B cell (primary cell): ENCODE results near the gene HOXA4. TPM values are rescaled to one million over a fixed set of nuclear protein-coding genes. Genes with fewer than 3 reads are reported as not detected.

Experiments
- ATAC-seq: fragments of 200-7000 bp; cut with Tn5 transposase; one replicate; pipeline ENCODE4 v1.10.0; 2021; ENCODE audit warnings: low read depth, mild to moderate bottlenecking, moderate number of reproducible peaks, moderate library complexity
- CTCF ChIA-PET: fragments of 350-600 bp; sonication (Branson Sonifier 250); formaldehyde crosslinking; loops from one replicate; lab custom pipeline; 2021; ENCODE audit warnings: antibody characterized with exemption, inconsistent platforms; lab: Charles Lee
- POLR2A ChIA-PET: fragments of 350-600 bp; sonication (Branson Sonifier 250); formaldehyde crosslinking; loops from one replicate; lab custom pipeline; 2021; ENCODE audit warnings: antibody characterized with exemption; lab: Charles Lee
- DNase-seq: peaks from one replicate; pipeline ENCODE4 v3.0.0; 2013
- H2AFZ ChIP-seq: 2 replicates; pipeline ENCODE4 v1.6.1; 2012; ENCODE audit warnings: mild to moderate bottlenecking, low read depth, low read length; ENCODE audit not compliant: insufficient read depth, poor library complexity, severe bottlenecking
- H3K27ac ChIP-seq, 2 donors: 1 replicate in 1 of 2; 2 replicates in 1 of 2; pipeline ENCODE4 v1.5.1; 2012 to 2013; ENCODE audit warnings: low read length in 2 of 2, mild to moderate bottlenecking in 2 of 2, moderate library complexity in 1 of 2
- H3K27me3 ChIP-seq, 4 experiments: fragments of 200-600 bp in 1 of 4; sonication (generic) in 1 of 4; replicated peaks in 1 of 4; 1 replicate in 2 of 4; 2 replicates in 2 of 4; pipeline versions ENCODE4 v1.6.1 to v1.7.0; 2013 to 2016; ENCODE audit warnings: low read length in 3 of 4, mild to moderate bottlenecking in 2 of 4, mixed read lengths in 1 of 4, moderate library complexity in 1 of 4; ENCODE audit not compliant: insufficient read depth in 4 of 4, control insufficient read depth in 3 of 4; ENCODE audit errors: control extremely low read depth in 1 of 4
- H3K36me3 ChIP-seq, 2 experiments: replicated peaks in 1 of 2; 1 replicate in 1 of 2; 2 replicates in 1 of 2; pipeline versions ENCODE4 v1.6.1 to v1.7.1; 2013; ENCODE audit warnings: low read length in 1 of 2; ENCODE audit not compliant: insufficient read depth in 2 of 2, control insufficient read depth in 1 of 2; ENCODE audit errors: control extremely low read depth in 1 of 2, extremely low read depth in 1 of 2
- H3K4me1 ChIP-seq, 2 donors: fragments of 200-600 bp in 1 of 2; sonication (generic) in 1 of 2; 1 replicate in 1 of 2; 2 replicates in 1 of 2; pipeline versions ENCODE4 v1.5.1 to v1.6.1; 2013 to 2017; ENCODE audit warnings: low read length in 2 of 2; ENCODE audit not compliant: control insufficient read depth in 2 of 2, insufficient read depth in 2 of 2
- H3K4me2 ChIP-seq: replicated peaks from 2 replicates; pipeline ENCODE3; 2012; ENCODE audit warnings: mild to moderate bottlenecking, low read depth, low read length; ENCODE audit not compliant: poor library complexity, severe bottlenecking
- H3K4me3 ChIP-seq, 5 experiments: fragments of 200-600 bp in 1 of 5; sonication (generic) in 1 of 5; 1 replicate in 3 of 5; 2 replicates in 2 of 5; pipeline versions ENCODE4 v1.5.1 to v1.7.0; 2011 to 2016; ENCODE audit warnings: low read length in 4 of 5, mild to moderate bottlenecking in 4 of 5, low read depth in 2 of 5, control low read depth in 1 of 5, moderate library complexity in 1 of 5; ENCODE audit not compliant: insufficient read depth in 1 of 5; ENCODE audit errors: control extremely low read depth in 1 of 5, extremely low read depth in 1 of 5
- H3K79me2 ChIP-seq: fragments of 200-600 bp; sonication (generic); one replicate; pipeline ENCODE4 v1.6.0; 2016; ENCODE audit warnings: low read length; ENCODE audit not compliant: control insufficient read depth, insufficient read depth
- H3K9ac ChIP-seq: fragments of 200-600 bp; sonication (generic); 2 replicates; pipeline ENCODE4 v1.6.1; 2017; ENCODE audit warnings: mild to moderate bottlenecking, low read length, moderate library complexity
- H3K9me3 ChIP-seq, 3 donors: one replicate each; pipeline versions ENCODE4 v1.6.1 to v1.7.1; 2013; ENCODE audit warnings: low read length in 2 of 3; ENCODE audit not compliant: control insufficient read depth in 2 of 3, insufficient read depth in 1 of 3; ENCODE audit errors: control extremely low read depth in 1 of 3
- H4K20me1 ChIP-seq: 2 replicates; pipeline ENCODE4 v1.6.0; 2012; ENCODE audit warnings: mild to moderate bottlenecking, low read length; ENCODE audit not compliant: insufficient read depth, control insufficient read depth, poor library complexity, severe bottlenecking
- H3K27ac Mint-ChIP-seq: one replicate; pipeline ENCODE4 v1.8.0; 2021; ENCODE audit warnings: mixed read lengths
- H3K27me3 Mint-ChIP-seq: one replicate; pipeline ENCODE4 v1.8.0; 2021; ENCODE audit warnings: mixed read lengths
- H3K4me1 Mint-ChIP-seq: one replicate; pipeline ENCODE4 v1.8.0; 2021; ENCODE audit warnings: mixed read lengths
- H3K4me3 Mint-ChIP-seq: one replicate; pipeline ENCODE4 v1.8.0; 2021; ENCODE audit warnings: mixed read lengths
- H3K9me3 Mint-ChIP-seq: one replicate; pipeline ENCODE4 v1.8.0; 2022; ENCODE audit warnings: mixed read lengths; ENCODE audit not compliant: insufficient read depth
- CTCF ChIP-seq: fragments of 200-600 bp; IDR thresholded peaks from one replicate; pipeline ENCODE4 v1.8.0; 2022; ENCODE audit warnings: antibody characterized with exemption, mild to moderate bottlenecking
- EZH2 ChIP-seq: IDR thresholded peaks from 2 replicates; pipeline ENCODE4 v1.6.1; 2012; ENCODE audit warnings: borderline replicate concordance, low read depth, mild to moderate bottlenecking, moderate library complexity, low read length; ENCODE audit not compliant: insufficient read depth, poor library complexity, severe bottlenecking
- whole genome bisulfite sequencing: methylation state at CpG from one replicate; pipeline ENCODE4 v1.1.5; 2013; ENCODE audit warnings: missing lambda C conversion rate; ENCODE audit not compliant: insufficient coverage; 5-methylcytosine and 5-hydroxymethylcytosine counted together
- intact Hi-C: fragments of 100-400 bp; cut with micrococcal nuclease; formaldehyde crosslinking; loops from one replicate; pipeline ENCODE4 v1.10.0; 2022
- polyA plus RNA-seq: library from polyadenylated mRNA; depleted of rRNA; stranded (reverse); fragments of >200 nt; gene quantifications from 2 replicates; pipeline ENCODE4 v1.2.3, GENCODE V29; 2012
- total RNA-seq, 2 donors: library from RNA; stranded (reverse); fragments of 120-200 nt in 1 of 2; gene quantifications; 1 replicate in 1 of 2; 2 replicates in 1 of 2; pipeline versions ENCODE4 v1.2.3 to v1.2.4, GENCODE V29; 2013 to 2022

The HOXA4 gene
- total and polyA plus RNA-seq, 2 donors (not counting 1 experiment from before 2014, with no cell fraction given): 0.30 TPM; not detected in 1

- Histone ChIP-seq H3K9me3 (peaks cover 0 to 36% (median 0%) of the 10 kb centered on the region in 3 donors), H4K20me1 (peaks cover 10% of the 10 kb centered on the region), H3K4me2 (peak within 1 kb of the TSS; percentile 63), H3K9ac (peak within 1 kb of the TSS; percentile 8), H3K36me3 (no peaks in the 10 kb centered on the region), H3K4me3 (peak within 1 kb of the TSS in 2 of 5 experiments; percentile 6 to 44), H3K79me2 (no peaks in the 10 kb centered on the region), H2AFZ (no peak within 1 kb of the TSS), H3K27ac (no peak within 1 kb of the TSS), H3K27me3 (peaks cover 0 to 71% (median 60%) of the 10 kb centered on the region in 4 experiments), H3K4me1 (peaks cover 26 to 34% of the 10 kb centered on the region in 2 donors)
- peaks cover 28% of the 10 kb centered on the region for H3K4me1 Mint-ChIP-seq
- intact Hi-C loops: no loop called here
- no peak within 1 kb of the TSS for H3K27ac Mint-ChIP-seq
- POLR2A ChIA-PET: no interaction called here
- no peak for ATAC-seq
- H3K9me3 Mint-ChIP-seq: no peaks in the 10 kb centered on the region
- peaks cover 73% of the 10 kb centered on the region for H3K27me3 Mint-ChIP-seq
- TF ChIP-seq EZH2: no peak
- no peak for TF ChIP-seq CTCF
- CTCF ChIA-PET: no interaction called here
- peak within 1 kb of the TSS; percentile 82 for H3K4me3 Mint-ChIP-seq
- WGBS: 20% methylated on average over 17 of the region's 29 CpGs
- DNase-seq: peak; percentile 30
Observed at GRCh38 chr7:27102581-27103442, 27.7 kb downstream of the HOXA4 start, which contains the start of gene HOXA2. Gene HOXA2, minus strand, starts transcription at chr7:27102683. Its CDS starts 183 bp downstream, at chr7:27102500.
